K562 (cell line): Measurements from ENCODE around the gene TOMM22. TPM values are rescaled to one million over a fixed set of nuclear protein-coding genes. Genes with fewer than 3 reads are reported as not detected.

Experiments used
- BCOR ChIP-seq: fragments of 450-650 bp; IDR thresholded peaks from 2 replicates; pipeline ENCODE4 v1.6.1; 2016
- BRCA1 ChIP-seq, 2 experiments: fragments of 450-650 bp in 1 of 2; sonication (generic) in 1 of 2; formaldehyde crosslinking in 1 of 2; IDR thresholded peaks; 2 replicates each; pipeline versions ENCODE4 v1.5.0 to v1.6.1; 2017 to 2020; ENCODE audit warnings: mild to moderate bottlenecking in 1 of 2, missing genetic modification reagents in 1 of 2
- HDAC3 ChIP-seq: fragments of 450-650 bp; IDR thresholded peaks from 2 replicates; pipeline ENCODE4 v1.6.1; 2018; ENCODE audit warnings: borderline replicate concordance, mild to moderate bottlenecking, moderate library complexity; ENCODE audit not compliant: partially characterized antibody
- HNRNPL ChIP-seq: fragments of 200-400 bp; formaldehyde crosslinking; IDR thresholded peaks from 2 replicates; pipeline ENCODE4 v1.6.1; 2017; ENCODE audit warnings: low read depth, mild to moderate bottlenecking, low read length
- NONO ChIP-seq, 2 experiments: fragments of 200-400 bp in 1 of 2; fragments of 450-650 bp in 1 of 2; formaldehyde crosslinking in 1 of 2; IDR thresholded peaks; 2 replicates each; pipeline ENCODE4 v1.6.1; 2017; ENCODE audit warnings: low read depth in 2 of 2, mild to moderate bottlenecking in 2 of 2, moderate library complexity in 2 of 2, low read length in 1 of 2
- POU5F1 ChIP-seq: fragments of 150-350 bp; IDR thresholded peaks from 2 replicates; pipeline ENCODE4 v1.6.1; 2014; ENCODE audit warnings: borderline replicate concordance, low read length, low read depth, mild to moderate bottlenecking; ENCODE audit not compliant: partially characterized antibody
- PRPF4 ChIP-seq: fragments of 200-400 bp; formaldehyde crosslinking; IDR thresholded peaks from one replicate; pipeline ENCODE4 v1.6.1; 2017; ENCODE audit warnings: low read length, low read depth, mild to moderate bottlenecking; ENCODE audit not compliant: insufficient read depth, poor library complexity, severe bottlenecking
- RBFOX2 ChIP-seq: fragments of 200-400 bp; formaldehyde crosslinking; IDR thresholded peaks from 2 replicates; pipeline ENCODE4 v1.6.1; 2017; ENCODE audit warnings: low read depth, mild to moderate bottlenecking, low read length, moderate library complexity
- ZNF121 ChIP-seq: sonication (generic); formaldehyde crosslinking; conservative IDR thresholded peaks from 2 replicates; pipeline ENCODE4 v1.8.0; 2022; ENCODE audit warnings: missing genetic modification reagents
- ZNF347 ChIP-seq: fragments of 450-650 bp; formaldehyde crosslinking; IDR thresholded peaks from 2 replicates; pipeline ENCODE4 v1.4.0; 2020; ENCODE audit warnings: low read depth, mild to moderate bottlenecking, moderate library complexity
- polyA plus RNA-seq, 8 experiments: library from polyadenylated mRNA; depleted of rRNA in 4 of 8; stranded (reverse) in 5 of 8; unstranded in 3 of 8; fragments of >200 nt; fragmentation: Nextera tagmentation in 2 of 8; fragmentation: Illumina TruSeq in 1 of 8; extraction: Ambion mirVana in 2 of 8; extraction: Trizol in 1 of 8; gene quantifications; 2 replicates each; pipeline versions ENCODE4 v1.2.1 to v1.2.3, GENCODE V29; 2011 to 2014; ENCODE audit warnings: inconsistent platforms in 1 of 8, missing spikeins in 1 of 8
- total RNA-seq, 7 experiments: library from RNA; depleted of rRNA in 6 of 7; stranded (reverse); fragments of >200 nt in 6 of 7; fragmentation: Illumina TruSeq in 2 of 7; extraction: Trizol in 2 of 7; gene quantifications; 2 replicates each; pipeline versions ENCODE4 v1.2.1 to v1.2.3, GENCODE V29; 2011 to 2021; ENCODE audit warnings: low replicate concordance in 1 of 7
- TF ChIP-seq, protein P1 (sequence below): fragments of 250-450 bp; sonication (Bioruptor Pico); IDR thresholded peaks from 2 replicates; pipeline ENCODE4 v1.4.0; 2020; ENCODE audit warnings: mild to moderate bottlenecking, moderate library complexity, borderline replicate concordance
- TF ChIP-seq, protein P2 (sequence below): fragments of 250-450 bp; sonication (Bioruptor Pico); IDR thresholded peaks from 2 replicates; pipeline ENCODE4 v1.5.0; 2020; ENCODE audit warnings: mild to moderate bottlenecking, borderline replicate concordance
- TF ChIP-seq, protein P3 (sequence below): fragments of 450-650 bp; IDR thresholded peaks from 2 replicates; pipeline ENCODE4 v1.6.1; 2016; ENCODE audit warnings: antibody characterized with exemption
- TF ChIP-seq, protein P4 (sequence below): sonication (generic); formaldehyde crosslinking; IDR thresholded peaks from 2 replicates; pipeline ENCODE4 v1.8.1; 2022; ENCODE audit warnings: missing genetic modification reagents
- TF ChIP-seq, protein P5 (sequence below): IDR thresholded peaks from 2 replicates; pipeline ENCODE4 v1.6.1; 2016; ENCODE audit warnings: missing genetic modification characterization, missing compliant biosample characterization
- TF ChIP-seq, protein P6 (sequence below): fragments of 250-450 bp; sonication (Bioruptor Pico); IDR thresholded peaks from 2 replicates; pipeline ENCODE4 v1.5.0; 2021

Gene TOMM22
- total and polyA plus RNA-seq, 9 of the 15 experiments (the other 6 are each of a cell fraction or from before 2014, with no cell fraction given), result 25.8 to 108 (median 73.8) TPM

DNA sequence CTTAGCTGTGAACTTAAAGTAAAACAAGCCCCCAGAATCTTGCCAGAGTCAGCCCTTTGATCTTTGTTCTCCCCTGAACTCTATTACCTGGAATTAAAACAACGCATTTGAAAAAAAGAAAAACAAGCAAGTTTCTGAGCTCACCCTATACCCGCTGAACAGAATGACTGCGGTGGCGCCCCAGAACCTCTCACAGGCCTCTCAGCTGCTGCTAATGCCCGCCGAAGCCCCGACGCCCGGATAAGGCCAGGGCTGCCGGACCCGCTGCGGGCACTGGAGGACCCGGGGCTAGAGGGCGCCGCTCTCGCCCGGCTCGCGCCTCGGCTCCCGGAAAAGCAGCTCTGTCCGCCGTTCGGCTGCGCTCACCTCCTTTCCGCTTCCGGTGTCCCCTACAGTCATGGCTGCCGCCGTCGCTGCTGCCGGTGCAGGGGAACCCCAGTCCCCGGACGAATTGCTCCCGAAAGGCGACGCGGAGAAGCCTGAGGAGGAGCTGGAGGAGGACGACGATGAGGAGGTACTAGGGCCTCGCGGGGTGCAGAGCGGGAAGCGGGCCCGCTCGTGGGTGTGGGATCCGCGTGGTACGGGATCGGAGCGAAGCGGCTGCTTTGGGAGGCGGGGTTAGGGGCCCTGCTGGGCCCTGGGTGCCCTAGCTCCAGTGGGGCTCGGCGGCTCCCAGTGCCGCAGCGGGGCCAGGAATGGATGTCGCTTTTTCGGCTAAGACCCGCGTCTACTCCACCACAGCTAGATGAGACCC lies at the start of gene TOMM22 (continued):
- TF ChIP-seq ZNF347 (CRISPR knock-in tag) (no peak), PRPF4 (no peak), HDAC3 (no peak), POU5F1 (no peak), HNRNPL (peak; percentile 96), NONO (IDR thresholded peaks at IDR 0.05; ENCODE audit: low read depth in 2 of 2, low read length in 1 of 2) (peak; percentile 35 to 61; a peak in 2 of 4 replicates), BRCA1 (IDR thresholded peaks at IDR 0.05) (no peak), BRCA1 (CRISPR knock-in tag; IDR thresholded peaks at IDR 0.05) (no peak), BCOR (no peak), ZNF121 (CRISPR knock-in tag) (peak; percentile 95), RBFOX2 (peak; percentile 97)
- TF ChIP-seq, protein P1, sequence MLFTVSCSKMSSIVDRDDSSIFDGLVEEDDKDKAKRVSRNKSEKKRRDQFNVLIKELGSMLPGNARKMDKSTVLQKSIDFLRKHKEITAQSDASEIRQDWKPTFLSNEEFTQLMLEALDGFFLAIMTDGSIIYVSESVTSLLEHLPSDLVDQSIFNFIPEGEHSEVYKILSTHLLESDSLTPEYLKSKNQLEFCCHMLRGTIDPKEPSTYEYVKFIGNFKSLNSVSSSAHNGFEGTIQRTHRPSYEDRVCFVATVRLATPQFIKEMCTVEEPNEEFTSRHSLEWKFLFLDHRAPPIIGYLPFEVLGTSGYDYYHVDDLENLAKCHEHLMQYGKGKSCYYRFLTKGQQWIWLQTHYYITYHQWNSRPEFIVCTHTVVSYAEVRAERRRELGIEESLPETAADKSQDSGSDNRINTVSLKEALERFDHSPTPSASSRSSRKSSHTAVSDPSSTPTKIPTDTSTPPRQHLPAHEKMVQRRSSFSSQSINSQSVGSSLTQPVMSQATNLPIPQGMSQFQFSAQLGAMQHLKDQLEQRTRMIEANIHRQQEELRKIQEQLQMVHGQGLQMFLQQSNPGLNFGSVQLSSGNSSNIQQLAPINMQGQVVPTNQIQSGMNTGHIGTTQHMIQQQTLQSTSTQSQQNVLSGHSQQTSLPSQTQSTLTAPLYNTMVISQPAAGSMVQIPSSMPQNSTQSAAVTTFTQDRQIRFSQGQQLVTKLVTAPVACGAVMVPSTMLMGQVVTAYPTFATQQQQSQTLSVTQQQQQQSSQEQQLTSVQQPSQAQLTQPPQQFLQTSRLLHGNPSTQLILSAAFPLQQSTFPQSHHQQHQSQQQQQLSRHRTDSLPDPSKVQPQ (CRISPR knock-in tag), result no peak
- TF ChIP-seq, protein P2, sequence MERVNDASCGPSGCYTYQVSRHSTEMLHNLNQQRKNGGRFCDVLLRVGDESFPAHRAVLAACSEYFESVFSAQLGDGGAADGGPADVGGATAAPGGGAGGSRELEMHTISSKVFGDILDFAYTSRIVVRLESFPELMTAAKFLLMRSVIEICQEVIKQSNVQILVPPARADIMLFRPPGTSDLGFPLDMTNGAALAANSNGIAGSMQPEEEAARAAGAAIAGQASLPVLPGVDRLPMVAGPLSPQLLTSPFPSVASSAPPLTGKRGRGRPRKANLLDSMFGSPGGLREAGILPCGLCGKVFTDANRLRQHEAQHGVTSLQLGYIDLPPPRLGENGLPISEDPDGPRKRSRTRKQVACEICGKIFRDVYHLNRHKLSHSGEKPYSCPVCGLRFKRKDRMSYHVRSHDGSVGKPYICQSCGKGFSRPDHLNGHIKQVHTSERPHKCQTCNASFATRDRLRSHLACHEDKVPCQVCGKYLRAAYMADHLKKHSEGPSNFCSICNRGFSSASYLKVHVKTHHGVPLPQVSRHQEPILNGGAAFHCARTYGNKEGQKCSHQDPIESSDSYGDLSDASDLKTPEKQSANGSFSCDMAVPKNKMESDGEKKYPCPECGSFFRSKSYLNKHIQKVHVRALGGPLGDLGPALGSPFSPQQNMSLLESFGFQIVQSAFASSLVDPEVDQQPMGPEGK, result no peak
- TF ChIP-seq, protein P3, sequence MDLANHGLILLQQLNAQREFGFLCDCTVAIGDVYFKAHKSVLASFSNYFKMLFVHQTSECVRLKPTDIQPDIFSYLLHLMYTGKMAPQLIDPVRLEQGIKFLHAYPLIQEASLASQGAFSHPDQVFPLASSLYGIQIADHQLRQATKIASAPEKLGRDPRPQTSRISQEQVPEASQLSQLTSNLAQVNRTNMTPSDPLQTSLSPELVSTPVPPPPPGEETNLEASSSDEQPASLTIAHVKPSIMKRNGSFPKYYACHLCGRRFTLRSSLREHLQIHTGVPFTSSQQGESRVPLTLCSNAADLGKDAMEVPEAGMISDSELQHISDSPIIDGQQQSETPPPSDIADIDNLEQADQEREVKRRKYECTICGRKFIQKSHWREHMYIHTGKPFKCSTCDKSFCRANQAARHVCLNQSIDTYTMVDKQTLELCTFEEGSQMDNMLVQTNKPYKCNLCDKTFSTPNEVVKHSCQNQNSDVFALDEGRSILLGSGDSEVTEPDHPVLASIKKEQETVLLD, result no peak
- TF ChIP-seq, protein P4, sequence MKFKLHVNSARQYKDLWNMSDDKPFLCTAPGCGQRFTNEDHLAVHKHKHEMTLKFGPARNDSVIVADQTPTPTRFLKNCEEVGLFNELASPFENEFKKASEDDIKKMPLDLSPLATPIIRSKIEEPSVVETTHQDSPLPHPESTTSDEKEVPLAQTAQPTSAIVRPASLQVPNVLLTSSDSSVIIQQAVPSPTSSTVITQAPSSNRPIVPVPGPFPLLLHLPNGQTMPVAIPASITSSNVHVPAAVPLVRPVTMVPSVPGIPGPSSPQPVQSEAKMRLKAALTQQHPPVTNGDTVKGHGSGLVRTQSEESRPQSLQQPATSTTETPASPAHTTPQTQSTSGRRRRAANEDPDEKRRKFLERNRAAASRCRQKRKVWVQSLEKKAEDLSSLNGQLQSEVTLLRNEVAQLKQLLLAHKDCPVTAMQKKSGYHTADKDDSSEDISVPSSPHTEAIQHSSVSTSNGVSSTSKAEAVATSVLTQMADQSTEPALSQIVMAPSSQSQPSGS (CRISPR knock-in tag), result no peak
- TF ChIP-seq, protein P5, sequence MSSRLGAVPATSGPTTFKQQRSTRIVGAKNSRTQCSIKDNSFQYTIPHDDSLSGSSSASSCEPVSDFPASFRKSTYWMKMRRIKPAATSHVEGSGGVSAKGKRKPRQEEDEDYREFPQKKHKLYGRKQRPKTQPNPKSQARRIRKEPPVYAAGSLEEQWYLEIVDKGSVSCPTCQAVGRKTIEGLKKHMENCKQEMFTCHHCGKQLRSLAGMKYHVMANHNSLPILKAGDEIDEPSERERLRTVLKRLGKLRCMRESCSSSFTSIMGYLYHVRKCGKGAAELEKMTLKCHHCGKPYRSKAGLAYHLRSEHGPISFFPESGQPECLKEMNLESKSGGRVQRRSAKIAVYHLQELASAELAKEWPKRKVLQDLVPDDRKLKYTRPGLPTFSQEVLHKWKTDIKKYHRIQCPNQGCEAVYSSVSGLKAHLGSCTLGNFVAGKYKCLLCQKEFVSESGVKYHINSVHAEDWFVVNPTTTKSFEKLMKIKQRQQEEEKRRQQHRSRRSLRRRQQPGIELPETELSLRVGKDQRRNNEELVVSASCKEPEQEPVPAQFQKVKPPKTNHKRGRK (tag), result no peak
- TF ChIP-seq, protein P6, sequence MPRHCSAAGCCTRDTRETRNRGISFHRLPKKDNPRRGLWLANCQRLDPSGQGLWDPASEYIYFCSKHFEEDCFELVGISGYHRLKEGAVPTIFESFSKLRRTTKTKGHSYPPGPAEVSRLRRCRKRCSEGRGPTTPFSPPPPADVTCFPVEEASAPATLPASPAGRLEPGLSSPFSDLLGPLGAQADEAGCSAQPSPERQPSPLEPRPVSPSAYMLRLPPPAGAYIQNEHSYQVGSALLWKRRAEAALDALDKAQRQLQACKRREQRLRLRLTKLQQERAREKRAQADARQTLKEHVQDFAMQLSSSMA (CRISPR knock-in tag), result peak; percentile 85
